NOMO-1 treated with dmso at 0.1 percent for 144 hours (cell line): Measurements from ENCODE around the gene ADAP1.

Source experiments
- DNase-seq: peaks from one replicate; lab custom pipeline; 2025; ENCODE audit not compliant: unreplicated experiment; lab: John Stamatoyannopoulos, UW

Gene ADAP1

GRCh38 chr7:988963-989529, 34.6 kb upstream of the ADAP1 start:
- no peak for DNase-seq

- no peak for DNase-seq
Measured at GRCh38 chr7:988426-988911, 34.0 kb upstream of the ADAP1 start.

GRCh38 chr7:987909-988308, 33.4 kb upstream of the ADAP1 start:
- DNase-seq: no peak

GRCh38 chr7:986766-987751, 32.6 kb upstream of the ADAP1 start:
- DNase-seq: no peak

GRCh38 chr7:985915-986741, 31.6 kb upstream of the ADAP1 start:
- DNase-seq: no peak

- DNase-seq: no peak
Measured at GRCh38 chr7:985127-985416, 30.6 kb upstream of the ADAP1 start.

- no peak for DNase-seq
Measured at GRCh38 chr7:984361-985126, 30.1 kb upstream of the ADAP1 start.

- no peak for DNase-seq
Measured at GRCh38 chr7:983616-984071, 29.2 kb upstream of the ADAP1 start.

GRCh38 chr7:983004-983615, 28.6 kb upstream of the ADAP1 start, which contains the start of gene CYP2W1:
Gene CYP2W1 (plus strand): TSS chr7:983181. CDS start chr7:983212, 31 bp downstream.
- no peak for DNase-seq

- DNase-seq: no peak
Measured at GRCh38 chr7:982511-983003, 28.1 kb upstream of the ADAP1 start.

GRCh38 chr7:981793-982510, 27.5 kb upstream of the ADAP1 start:
- DNase-seq: no peak

- DNase-seq: no peak
Measured at GRCh38 chr7:979886-980571, 25.5 kb upstream of the ADAP1 start.

GRCh38 chr7:979151-979550, 24.7 kb upstream of the ADAP1 start:
- no peak for DNase-seq

GRCh38 chr7:978416-979091, 24.1 kb upstream of the ADAP1 start:
- DNase-seq: no peak

- no peak for DNase-seq
Measured at GRCh38 chr7:978049-978346, 23.5 kb upstream of the ADAP1 start.

GRCh38 chr7:977326-978048, 23.0 kb upstream of the ADAP1 start:
- no peak for DNase-seq

GRCh38 chr7:976901-977325, 22.4 kb upstream of the ADAP1 start:
- no peak for DNase-seq
